OCI-LY1 (cell line): ENCODE data around the gene PTHLH.

Experiments
- H2AFZ ChIP-seq: fragments of 200-600 bp; sonication (generic), shearing (Covaris generic); 2 replicates; pipeline ENCODE4 v1.6.0; 2014; ENCODE audit warnings: antibody characterized with exemption, mild to moderate bottlenecking, low read length
- H3F3A ChIP-seq: fragments of 200-600 bp; sonication (generic), shearing (Covaris generic); 2 replicates; pipeline ENCODE4 v1.6.0; 2014; ENCODE audit warnings: mild to moderate bottlenecking, antibody characterized with exemption, low read length, moderate library complexity; ENCODE audit not compliant: insufficient read depth
- H3K27ac ChIP-seq: fragments of 200-600 bp; sonication (generic); 2 replicates; pipeline ENCODE4 v1.5.1; 2014; ENCODE audit warnings: low read length, mixed run types, mild to moderate bottlenecking, low read depth; ENCODE audit not compliant: poor library complexity, severe bottlenecking
- H3K27me3 ChIP-seq: fragments of 200-600 bp; sonication (generic); 2 replicates; pipeline ENCODE4 v1.6.0; 2014; ENCODE audit warnings: antibody characterized with exemption, mild to moderate bottlenecking, low read length, moderate library complexity; ENCODE audit not compliant: insufficient read depth
- H3K36me3 ChIP-seq: fragments of 200-600 bp; sonication (generic); 2 replicates; pipeline ENCODE4 v1.6.1; 2014; ENCODE audit warnings: mild to moderate bottlenecking, antibody characterized with exemption, low read length, moderate library complexity, mixed read lengths; ENCODE audit not compliant: insufficient read depth
- H3K4me1 ChIP-seq: fragments of 200-600 bp; sonication (generic); 2 replicates; pipeline ENCODE4 v1.5.1; 2014; ENCODE audit warnings: mild to moderate bottlenecking, low read length, moderate library complexity; ENCODE audit not compliant: insufficient read depth, severe bottlenecking
- H3K4me2 ChIP-seq: fragments of 200-600 bp; sonication (generic), shearing (Covaris generic); 2 replicates; pipeline ENCODE4 v1.6.1; 2014; ENCODE audit warnings: low read length
- H3K4me3 ChIP-seq: fragments of 200-600 bp; sonication (generic); 2 replicates; pipeline ENCODE4 v1.5.1; 2014; ENCODE audit warnings: low read length, low read depth, mild to moderate bottlenecking, mixed read lengths; ENCODE audit not compliant: poor library complexity, severe bottlenecking
- H3K79me2 ChIP-seq: fragments of 200-600 bp; shearing (Covaris generic); 2 replicates; pipeline ENCODE4 v1.6.1; 2016; ENCODE audit warnings: mixed run types, low read length, mixed read lengths; ENCODE audit not compliant: insufficient read depth
- H3K9ac ChIP-seq: fragments of 200-600 bp; sonication (generic), shearing (Covaris generic); 2 replicates; pipeline ENCODE4 v1.6.1; 2014; ENCODE audit warnings: mild to moderate bottlenecking, low read length, mixed read lengths
- H3K9me2 ChIP-seq: fragments of 200-600 bp; sonication (generic), shearing (Covaris generic); 2 replicates; pipeline ENCODE4 v1.6.1; 2014; ENCODE audit warnings: low read depth, mild to moderate bottlenecking, low read length, mixed read lengths
- H3K9me3 ChIP-seq: fragments of 200-600 bp; shearing (Covaris generic); 2 replicates; pipeline ENCODE4 v1.6.1; 2014; ENCODE audit warnings: low read length, mixed read lengths
- H4K20me1 ChIP-seq: fragments of 200-600 bp; sonication (generic), shearing (Covaris generic); 2 replicates; pipeline ENCODE4 v1.6.0; 2016; ENCODE audit warnings: mild to moderate bottlenecking, low read length; ENCODE audit not compliant: insufficient read depth
- CTCF ChIP-seq: fragments of 200-600 bp; sonication (generic), shearing (Covaris generic); IDR thresholded peaks from 2 replicates; pipeline ENCODE4 v1.5.1; 2017; ENCODE audit warnings: mild to moderate bottlenecking, antibody characterized with exemption, low read length, moderate library complexity, mixed read lengths
- EZH2 ChIP-seq: fragments of 200-600 bp; sonication (generic), shearing (Covaris generic); IDR thresholded peaks from 2 replicates; pipeline ENCODE4 v1.8.0; 2017; ENCODE audit warnings: borderline replicate concordance, mixed run types, mild to moderate bottlenecking, antibody characterized with exemption, low read length, moderate library complexity, mixed read lengths

PTHLH gene

GRCh38 chr12:28017126-28017872, 44.8 kb upstream of the PTHLH start:
- TF ChIP-seq EZH2: no peak

GRCh38 chr12:28015165-28015564, 42.6 kb upstream of the PTHLH start:
- H3K4me1 ChIP-seq: no peaks in the 10 kb centered on the region
- H2AFZ ChIP-seq: no peak overlapping the region
- no peak overlapping the region for H3K9ac ChIP-seq
- no peaks in the 10 kb centered on the region for H3K79me2 ChIP-seq
- no peaks in the 10 kb centered on the region for H3K27me3 ChIP-seq
- no peak overlapping the region for H3K4me2 ChIP-seq
- no peaks in the 10 kb centered on the region for H4K20me1 ChIP-seq
- no peaks in the 10 kb centered on the region for H3K9me2 ChIP-seq
- no peak overlapping the region for H3K4me3 ChIP-seq
- H3K36me3 ChIP-seq: no peaks in the 10 kb centered on the region
- TF ChIP-seq CTCF (no peak), EZH2 (no peak)
- H3F3A ChIP-seq: no peaks in the 10 kb centered on the region
- no peak overlapping the region for H3K27ac ChIP-seq
- no peaks in the 10 kb centered on the region; the same call in 1 of the 2 replicates for H3K9me3 ChIP-seq

More at GRCh38 chr12:28017126-28017872, 44.8 kb upstream of the PTHLH start:
- Histone ChIP-seq H3K9me2 (no peaks in the 10 kb centered on the region), H3K9me3 (no peaks in the 10 kb centered on the region; the same call in 1 of the 2 replicates), H4K20me1 (no peaks in the 10 kb centered on the region), H3K4me1 (no peaks in the 10 kb centered on the region), H3K4me3 (no peak overlapping the region), H3F3A (no peaks in the 10 kb centered on the region), H3K4me2 (no peak overlapping the region), H3K9ac (no peak overlapping the region), H3K27me3 (no peaks in the 10 kb centered on the region), H3K36me3 (no peaks in the 10 kb centered on the region), H2AFZ (no peak overlapping the region), H3K79me2 (no peaks in the 10 kb centered on the region), H3K27ac (no peak overlapping the region)

GRCh38 chr12:28014196-28014595, 41.7 kb upstream of the PTHLH start:
- no peaks in the 10 kb centered on the region for H3K79me2 ChIP-seq
- H3F3A ChIP-seq: no peaks in the 10 kb centered on the region
- H3K36me3 ChIP-seq: no peaks in the 10 kb centered on the region
- no peak overlapping the region for H2AFZ ChIP-seq
- no peak overlapping the region for H3K4me3 ChIP-seq
- no peaks in the 10 kb centered on the region for H3K27me3 ChIP-seq
- no peaks in the 10 kb centered on the region for H3K4me1 ChIP-seq
- H4K20me1 ChIP-seq: no peaks in the 10 kb centered on the region
- no peak overlapping the region for H3K9ac ChIP-seq
- H3K27ac ChIP-seq: no peak overlapping the region
- TF ChIP-seq CTCF (no peak), EZH2 (no peak)
- no peaks in the 10 kb centered on the region; the same call in 1 of the 2 replicates for H3K9me3 ChIP-seq
- no peak overlapping the region for H3K4me2 ChIP-seq
- no peaks in the 10 kb centered on the region for H3K9me2 ChIP-seq
